K562 (cell line): Measurements from ENCODE around the gene TCF7. TPM values are rescaled to one million over a fixed set of nuclear protein-coding genes. Genes with fewer than 3 reads are reported as not detected.
A peak's percentile ranks its signal among the peaks of the same experiment; 100 is the strongest.

Experiments
- ATAC-seq: fragments of 200-7000 bp; cut with Tn5 transposase; 3 replicates; pipeline ENCODE4 v1.9.1; 2020; ENCODE audit warnings: moderate library complexity
- BruUV-seq: library from RNA; stranded (reverse); fragments of 400-500 nt; replicated peaks from 2 replicates; lab custom pipeline; 2021; lab: Mats Ljungman, UMichigan
- CTCF ChIA-PET: fragments of 300-600 bp; formaldehyde crosslinking; extraction: SDS; loops from one replicate; lab custom pipeline; 2021; ENCODE audit warnings: low intra/inter-chr PET ratio; lab: Yijun Ruan, JAX
- POLR2A ChIA-PET: fragments of 300-600, 350-650 bp; sonication (Branson Sonifier 250); formaldehyde crosslinking; extraction: SDS; loops from one replicate; lab custom pipeline; 2021; ENCODE audit warnings: antibody characterized with exemption, inconsistent platforms; lab: Yijun Ruan, JAX
- DNase-seq, 4 experiments: peaks; one replicate each; pipeline versions ENCODE4 v3.0.0 to v3.0.0-alpha.2; 2011 to 2018; ENCODE audit warnings: low spot score in 3 of 4, mixed read lengths in 3 of 4; ENCODE audit errors: extremely low read depth in 1 of 4
- FAIRE-seq: peaks from 2 replicates; lab custom pipeline; 2011; peaks lifted over from hg19 to GRCh38; lab: Jason Lieb, UNC
- H2AFZ ChIP-seq: 2 replicates; pipeline ENCODE4 v1.6.0; 2011; ENCODE audit warnings: low read depth, low read length, control low read depth, inconsistent platforms
- H3K27ac ChIP-seq: fragments of 200-600 bp; 3 replicates; pipeline ENCODE4 v1.8.0; 2011; ENCODE audit warnings: low read depth, mild to moderate bottlenecking, control low read depth, inconsistent platforms, low read length, moderate library complexity, mixed read lengths; ENCODE audit errors: extremely low read depth
- H3K27me3 ChIP-seq, 2 experiments: fragments of 300-600 bp in 1 of 2; 2 replicates in 1 of 2; 3 replicates in 1 of 2; pipeline versions ENCODE4 v1.6.0 to v1.8.0; 2011; ENCODE audit warnings: inconsistent platforms in 2 of 2, low read length in 2 of 2, mild to moderate bottlenecking in 1 of 2, mixed read lengths in 1 of 2, moderate library complexity in 1 of 2; ENCODE audit not compliant: control insufficient read depth in 2 of 2, insufficient read depth in 2 of 2
- H3K36me3 ChIP-seq: fragments of 300-600 bp; 3 replicates; pipeline ENCODE4 v1.8.0; 2011; ENCODE audit warnings: mild to moderate bottlenecking, low read length, inconsistent platforms; ENCODE audit not compliant: control insufficient read depth, insufficient read depth
- H3K4me1 ChIP-seq, 2 experiments: fragments of 200-600 bp in 1 of 2; replicated peaks in 1 of 2; 2 replicates in 1 of 2; 3 replicates in 1 of 2; pipeline versions ENCODE4 v1.5.1 to v1.8.0; 2011; ENCODE audit warnings: inconsistent platforms in 2 of 2, low read length in 2 of 2, mild to moderate bottlenecking in 1 of 2, mixed read lengths in 1 of 2, moderate library complexity in 1 of 2; ENCODE audit not compliant: control insufficient read depth in 2 of 2, insufficient read depth in 2 of 2
- H3K4me2 ChIP-seq: 2 replicates; pipeline ENCODE4 v1.6.1; 2011; ENCODE audit warnings: low read length, control low read depth, inconsistent platforms, mixed read lengths; ENCODE audit not compliant: insufficient read depth
- H3K4me3 ChIP-seq: fragments of 200-600 bp; sonication (generic), shearing (Covaris generic); 2 replicates; pipeline ENCODE4 v1.5.1; 2016; ENCODE audit warnings: control low read depth, inconsistent platforms
- H3K79me2 ChIP-seq: fragments of 200-600 bp; 3 replicates; pipeline ENCODE4 v1.8.0; 2011; ENCODE audit warnings: low read length, inconsistent platforms; ENCODE audit not compliant: control insufficient read depth, insufficient read depth
- H3K9ac ChIP-seq, 2 experiments: 2 replicates each; pipeline versions ENCODE4 v1.6.0 to v1.6.1; 2011; ENCODE audit warnings: low read depth in 2 of 2, low read length in 2 of 2, control low read depth in 1 of 2, inconsistent platforms in 1 of 2, mild to moderate bottlenecking in 1 of 2, mixed read lengths in 1 of 2; ENCODE audit not compliant: insufficient read depth in 1 of 2
- H3K9me1 ChIP-seq: one replicate; pipeline ENCODE4 v1.6.0; 2011; ENCODE audit warnings: inconsistent platforms, mild to moderate bottlenecking, low read length, moderate library complexity; ENCODE audit not compliant: control insufficient read depth, insufficient read depth
- H3K9me3 ChIP-seq: replicated peaks from 2 replicates; pipeline ENCODE4 v1.5.1; 2011; ENCODE audit warnings: low read depth, low read length, inconsistent platforms; ENCODE audit not compliant: control insufficient read depth, insufficient read depth
- H4K20me1 ChIP-seq: replicated peaks from 2 replicates; pipeline ENCODE4 v1.6.1; 2011; ENCODE audit warnings: low read length, inconsistent platforms, mixed read lengths; ENCODE audit not compliant: control insufficient read depth, insufficient read depth
- CBFB ChIP-seq: sonication (generic); formaldehyde crosslinking; IDR thresholded peaks from 2 replicates; pipeline ENCODE4 v1.4.0; 2020; ENCODE audit warnings: mild to moderate bottlenecking, missing genetic modification reagents
- CBX3 ChIP-seq, 2 experiments: IDR thresholded peaks; 1 replicate in 1 of 2; 2 replicates in 1 of 2; pipeline ENCODE4 v1.6.1; 2012; ENCODE audit warnings: inconsistent platforms in 2 of 2, low read length in 2 of 2, borderline replicate concordance in 1 of 2, control low read depth in 1 of 2
- COPS2 ChIP-seq: fragments of 450-650 bp; conservative IDR thresholded peaks from 2 replicates; pipeline ENCODE4 v1.6.1; 2016; ENCODE audit warnings: mild to moderate bottlenecking, moderate library complexity
- CREB5 ChIP-seq: fragments of 250-450 bp; sonication (Bioruptor Pico); IDR thresholded peaks from 2 replicates; pipeline ENCODE4 v1.5.0; 2020; ENCODE audit warnings: mild to moderate bottlenecking
- E4F1 ChIP-seq: fragments of 250-450 bp; sonication (Bioruptor Pico); IDR thresholded peaks from 2 replicates; pipeline ENCODE4 v1.5.0; 2021; ENCODE audit warnings: mild to moderate bottlenecking, borderline replicate concordance
- GTF3C2 ChIP-seq: IDR thresholded peaks from 3 replicates; pipeline ENCODE4 v1.6.1; 2011; ENCODE audit warnings: borderline replicate concordance, mild to moderate bottlenecking, moderate library complexity; ENCODE audit not compliant: insufficient read length; ENCODE audit errors: extremely low read depth
- RAD21 ChIP-seq, 2 experiments: fragments of 250-450 bp in 1 of 2; fragments of 450-650 bp in 1 of 2; sonication (Bioruptor Pico) in 1 of 2; formaldehyde crosslinking in 1 of 2; IDR thresholded peaks in 1 of 2; conservative IDR thresholded peaks in 1 of 2; 2 replicates each; pipeline versions ENCODE4 v1.4.0 to v1.8.0; 2020 to 2022; ENCODE audit warnings: mild to moderate bottlenecking in 2 of 2, moderate library complexity in 1 of 2
- UBTF ChIP-seq, 2 experiments: IDR thresholded peaks; 2 replicates each; pipeline ENCODE4 v1.6.1; 2012; ENCODE audit warnings: improper control_type of control experiment in 2 of 2, low read depth in 2 of 2, low read length in 2 of 2, borderline replicate concordance in 1 of 2
- ZNF384 ChIP-seq: IDR thresholded peaks from 2 replicates; pipeline ENCODE4 v1.6.1; 2012; ENCODE audit warnings: low read depth, low read length, improper control_type of control experiment
- ZZZ3 ChIP-seq: fragments of 450-650 bp; IDR thresholded peaks from 2 replicates; pipeline ENCODE4 v1.6.1; 2016; ENCODE audit warnings: antibody characterized with exemption, mild to moderate bottlenecking, moderate library complexity
- WGBS: fragments of 100-300 bp; shearing (Covaris generic); methylation state at CpG from one replicate; pipeline ENCODE4 v1.1.6; 2016; ENCODE audit warnings: low coverage, mixed read lengths; ENCODE audit not compliant: insufficient coverage; ENCODE audit errors: missing lambda C conversion rate; 5-methylcytosine and 5-hydroxymethylcytosine counted together
- in situ Hi-C: fragments of 300-500 bp; cut with MboI; formaldehyde crosslinking; loops from 4 replicates; pipeline ENCODE4 v1.15.0; 2018; ENCODE audit warnings: inconsistent platforms, mixed read lengths
- intact Hi-C: fragments of 100-400 bp; cut with micrococcal nuclease; formaldehyde crosslinking; loops from 2 replicates; pipeline ENCODE4 v1.14.2; 2022
- polyA plus RNA-seq, 8 experiments: library from polyadenylated mRNA; depleted of rRNA in 4 of 8; stranded (reverse) in 5 of 8; unstranded in 3 of 8; fragments of >200 nt; fragmentation: Nextera tagmentation in 2 of 8; fragmentation: Illumina TruSeq in 1 of 8; extraction: Ambion mirVana in 2 of 8; extraction: Trizol in 1 of 8; gene quantifications; 2 replicates each; pipeline versions ENCODE4 v1.2.1 to v1.2.3, GENCODE V29; 2011 to 2014; ENCODE audit warnings: inconsistent platforms in 1 of 8, missing spikeins in 1 of 8
- total RNA-seq, 7 experiments: library from RNA; depleted of rRNA in 6 of 7; stranded (reverse); fragments of >200 nt in 6 of 7; fragmentation: Illumina TruSeq in 2 of 7; extraction: Trizol in 2 of 7; gene quantifications; 2 replicates each; pipeline versions ENCODE4 v1.2.1 to v1.2.3, GENCODE V29; 2011 to 2021; ENCODE audit warnings: low replicate concordance in 1 of 7

Gene TCF7
- total and polyA plus RNA-seq, 9 of the 15 experiments (the other 6 are each of a cell fraction or from before 2014, with no cell fraction given), result 1.6 to 14.9 (median 4.2) TPM

- H3K4me3 ChIP-seq, result no peak overlapping the region
- no peak overlapping the region for H3K9ac ChIP-seq
- H3K79me2 ChIP-seq, result no peaks in the 10 kb centered on the region
- H3K9me3 ChIP-seq, result no peaks in the 10 kb centered on the region
- ChIA-PET POLR2A (interaction anchor here (0.6 to 1.5 kb wide), 2 partner anchors 8 to 57 kb away, joined by 3 read pairs; no protein-coding TSS in a partner anchor), CTCF (no interaction called here)
- FAIRE-seq (no peak), ATAC-seq (no peak), DNase-seq (no peak)
- 13% methylated on average over 14 of the region's 15 CpGs for WGBS
- H3K27ac ChIP-seq, result no peak overlapping the region
- no TSS peak for BruUV-seq
- 0 out of 2 replicates have a peak overlapping the region, but pooled peaks have one; percentile 10 for H2AFZ ChIP-seq
- no peaks in the 10 kb centered on the region for H3K36me3 ChIP-seq
- intact Hi-C loops (no loop called here), in situ Hi-C loops (no loop called here)
- H3K9me1 ChIP-seq, result no peaks in the 10 kb centered on the region
- no peak overlapping the region for H3K4me2 ChIP-seq
- peaks cover 0 to 5% of the 10 kb centered on the region in 2 experiments; a peak in 1 of 5 replicates for H3K4me1 ChIP-seq
- H4K20me1 ChIP-seq, result no peaks in the 10 kb centered on the region
- peaks cover 12 to 27% of the 10 kb centered on the region in 2 experiments; a peak in 4 of 5 replicates for H3K27me3 ChIP-seq
- TF ChIP-seq ZNF384 (no peak), GTF3C2 (no peak), UBTF (IDR thresholded peaks at IDR 0.05; ENCODE audit: borderline replicate concordance in 1 of 2, low read depth in 2 of 2, low read length in 2 of 2) (no peak), CREB5 (CRISPR knock-in tag) (no peak), RAD21 (CRISPR knock-in tag; conservative IDR thresholded peaks at IDR 0.05 in 1 of 2, IDR thresholded peaks at IDR 0.05 in 1 of 2) (no peak), CBFB (CRISPR knock-in tag) (no peak), ZZZ3 (no peak), CBX3 (IDR thresholded peaks at IDR 0.05; ENCODE audit: borderline replicate concordance in 1 of 2, low read length in 2 of 2) (no peak), COPS2 (no peak), E4F1 (no peak)
These were observed 18.4 kb upstream of the TCF7 start for GRCh38 chr5:134095887-134096589.
